Spleen (tissue), 7 donors: Measurements from ENCODE around the gene APOBEC4.

Experiments used
- POLR2A ChIP-seq, 3 donors: fragments of 450-650 bp; IDR thresholded peaks; one replicate each; pipeline ENCODE4 v1.5.1; 2017; ENCODE audit warnings: antibody characterized with exemption in 3 of 3, mild to moderate bottlenecking in 1 of 3
- POLR2AphosphoS5 ChIP-seq, 3 donors: sonication (generic); formaldehyde crosslinking; IDR thresholded peaks; one replicate each; pipeline ENCODE4 v1.5.1; 2017; ENCODE audit warnings: antibody characterized with exemption in 3 of 3
- TF ChIP-seq, protein P1 (sequence below), 11 experiments: fragments of 200-600 bp in 7 of 11; fragments of 450-650 bp in 4 of 11; sonication (generic) in 4 of 11; IDR thresholded peaks in 8 of 11; conservative IDR thresholded peaks in 3 of 11; 1 replicate in 7 of 11; 2 replicates in 4 of 11; pipeline versions ENCODE4 v1.4.0 to v1.8.0; 2016 to 2021; ENCODE audit warnings: antibody characterized with exemption in 11 of 11, inconsistent platforms in 4 of 11, mild to moderate bottlenecking in 1 of 11
- donor health status: DM: no; HTN: no; CAD: no; lungs with moderate emphysema.
- donor health status: DM: no; HTN: no; CAD: no.
- donor health status: DM: no; HTN: no; CAD: no.

DNA sequence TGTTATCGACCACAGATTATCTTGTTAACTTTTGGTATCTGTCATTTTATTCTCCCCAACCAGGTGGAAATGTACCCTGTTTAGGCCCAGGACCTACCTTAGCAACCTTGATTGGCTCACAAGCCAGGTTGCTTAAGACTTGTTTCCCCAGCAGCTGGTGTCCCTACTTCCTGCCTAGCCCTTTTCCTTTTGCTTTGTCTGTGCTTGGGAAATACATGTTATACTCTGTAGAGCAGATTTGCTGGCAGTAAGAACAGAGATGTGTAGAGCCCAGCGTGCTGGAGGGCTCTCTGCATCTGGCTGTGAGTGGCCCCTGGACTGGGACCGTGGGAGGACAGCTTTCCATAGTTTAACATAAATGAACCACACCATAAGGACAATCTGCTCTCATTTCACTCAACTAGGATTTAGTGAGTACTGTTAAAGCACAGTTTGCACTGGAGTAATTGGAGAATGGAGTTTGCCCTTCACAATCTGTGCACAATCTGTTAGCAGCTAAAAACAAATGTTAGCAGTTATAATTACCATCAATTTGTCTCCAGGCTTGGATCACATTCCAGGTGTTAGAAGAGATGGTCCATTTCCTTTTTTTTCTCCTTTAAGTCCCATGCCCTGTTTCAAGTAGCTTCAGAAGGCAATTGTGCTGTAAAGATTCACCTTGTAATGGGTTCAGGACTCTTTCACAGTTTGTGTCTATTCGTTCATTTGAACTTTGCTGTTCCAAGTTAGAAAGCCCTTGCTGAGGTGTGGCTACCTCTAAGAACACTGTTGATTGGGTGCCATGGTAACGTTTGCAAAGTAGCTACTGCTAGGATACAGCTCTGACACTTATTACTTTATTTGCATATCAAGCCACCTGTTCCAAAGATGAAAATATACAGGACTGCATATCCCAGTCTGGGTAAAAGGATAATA is at the start of gene APOBEC4:
- TF ChIP-seq POLR2A (IDR thresholded peaks at IDR 0.05) (no peak), POLR2AphosphoS5 (IDR thresholded peaks at IDR 0.05) (no peak)
- TF ChIP-seq, protein P1, sequence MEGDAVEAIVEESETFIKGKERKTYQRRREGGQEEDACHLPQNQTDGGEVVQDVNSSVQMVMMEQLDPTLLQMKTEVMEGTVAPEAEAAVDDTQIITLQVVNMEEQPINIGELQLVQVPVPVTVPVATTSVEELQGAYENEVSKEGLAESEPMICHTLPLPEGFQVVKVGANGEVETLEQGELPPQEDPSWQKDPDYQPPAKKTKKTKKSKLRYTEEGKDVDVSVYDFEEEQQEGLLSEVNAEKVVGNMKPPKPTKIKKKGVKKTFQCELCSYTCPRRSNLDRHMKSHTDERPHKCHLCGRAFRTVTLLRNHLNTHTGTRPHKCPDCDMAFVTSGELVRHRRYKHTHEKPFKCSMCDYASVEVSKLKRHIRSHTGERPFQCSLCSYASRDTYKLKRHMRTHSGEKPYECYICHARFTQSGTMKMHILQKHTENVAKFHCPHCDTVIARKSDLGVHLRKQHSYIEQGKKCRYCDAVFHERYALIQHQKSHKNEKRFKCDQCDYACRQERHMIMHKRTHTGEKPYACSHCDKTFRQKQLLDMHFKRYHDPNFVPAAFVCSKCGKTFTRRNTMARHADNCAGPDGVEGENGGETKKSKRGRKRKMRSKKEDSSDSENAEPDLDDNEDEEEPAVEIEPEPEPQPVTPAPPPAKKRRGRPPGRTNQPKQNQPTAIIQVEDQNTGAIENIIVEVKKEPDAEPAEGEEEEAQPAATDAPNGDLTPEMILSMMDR (IDR thresholded peaks at IDR 0.05 in 8 of 11, conservative IDR thresholded peaks at IDR 0.05 in 3 of 11) = no peak
